Stimulated activated CD8-positive, alpha-beta memory T cell treated with anti-CD3 and anti-CD28 coated beads, Interleukin-12 subunit alpha, Interleukin-12 subunit beta, amount 100 ng/mL, for 24 hours (primary cell): ENCODE measurements around the gene KCNQ1.

ENCODE experiments used
- DNase-seq: peaks from one replicate; pipeline ENCODE4 v3.0.0-alpha.2; 2020; ENCODE audit errors: extremely low read depth

Gene KCNQ1

GRCh38 chr11:2838676-2839294, 394.0 kb downstream of the KCNQ1 start:
- DNase-seq = no peak

- no peak for DNase-seq
Measured at GRCh38 chr11:2839395-2839943, 394.7 kb downstream of the KCNQ1 start.

- no peak for DNase-seq
Measured at GRCh38 chr11:2841411-2842190, 396.8 kb downstream of the KCNQ1 start.

GRCh38 chr11:2842876-2843275, 398.1 kb downstream of the KCNQ1 start:
- DNase-seq = no peak

GRCh38 chr11:2843551-2843950, 398.7 kb downstream of the KCNQ1 start:
- DNase-seq = no peak

DNA sequence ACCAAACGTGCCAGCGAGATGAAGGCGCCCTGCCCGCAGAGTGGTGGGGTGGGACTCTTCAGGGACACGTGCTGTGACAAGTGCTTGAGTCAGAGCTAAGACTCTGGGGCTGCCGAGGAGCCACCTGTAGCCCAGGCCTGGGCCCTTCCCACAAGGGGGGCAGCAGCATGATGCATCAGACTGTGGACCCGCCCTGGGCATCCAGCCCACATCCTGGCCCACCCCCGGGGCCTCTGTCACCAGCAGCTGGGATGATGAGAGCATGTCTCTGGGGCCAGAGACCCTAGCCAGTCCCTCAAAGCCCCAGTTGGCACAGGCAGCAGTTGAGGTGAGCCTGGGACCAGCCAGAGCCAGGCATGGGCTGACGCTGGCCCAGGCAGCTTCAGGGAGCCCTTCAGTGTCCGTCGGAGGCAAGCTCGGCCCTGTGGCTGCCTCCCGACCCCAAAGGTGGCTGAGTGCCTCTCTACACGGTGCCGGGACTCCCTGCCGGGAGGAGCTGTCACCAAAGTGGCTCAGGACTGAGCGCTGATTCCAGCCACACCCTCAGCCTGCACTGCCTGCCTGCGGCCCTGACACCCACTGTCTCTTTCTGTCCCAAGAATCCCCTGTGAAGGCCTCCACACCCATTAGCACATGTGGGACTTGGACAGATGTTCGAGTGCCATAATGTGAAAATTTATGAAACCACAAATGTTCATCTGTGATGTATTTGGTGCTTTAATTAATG, 399.5 kb downstream of the KCNQ1 start:
- DNase-seq = no peak

DNA sequence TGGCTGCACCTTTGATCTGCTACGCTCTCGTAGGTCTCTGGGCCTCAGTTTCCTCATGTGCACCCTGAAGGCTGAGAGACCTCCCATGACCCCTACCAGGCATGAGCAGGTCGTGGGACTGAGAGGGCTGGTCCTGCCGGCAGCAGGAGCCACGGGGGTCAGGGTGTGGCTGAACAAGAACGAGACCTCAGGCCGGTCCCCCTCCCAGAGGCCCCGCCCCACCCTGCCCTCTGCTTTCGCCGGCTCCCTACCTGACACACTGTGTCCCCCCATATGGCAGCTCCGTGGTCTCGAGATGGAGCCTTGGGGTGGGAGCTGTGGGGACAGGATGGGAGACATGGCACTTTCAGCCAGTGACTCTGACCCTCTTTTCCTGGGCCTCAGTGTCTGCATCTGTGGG, 400.2 kb downstream of the KCNQ1 start:
- DNase-seq = no peak

- no peak for DNase-seq
Measured at GRCh38 chr11:2846056-2846455, 401.2 kb downstream of the KCNQ1 start.

GRCh38 chr11:2846470-2846869, 401.7 kb downstream of the KCNQ1 start:
- DNase-seq = no peak

DNA sequence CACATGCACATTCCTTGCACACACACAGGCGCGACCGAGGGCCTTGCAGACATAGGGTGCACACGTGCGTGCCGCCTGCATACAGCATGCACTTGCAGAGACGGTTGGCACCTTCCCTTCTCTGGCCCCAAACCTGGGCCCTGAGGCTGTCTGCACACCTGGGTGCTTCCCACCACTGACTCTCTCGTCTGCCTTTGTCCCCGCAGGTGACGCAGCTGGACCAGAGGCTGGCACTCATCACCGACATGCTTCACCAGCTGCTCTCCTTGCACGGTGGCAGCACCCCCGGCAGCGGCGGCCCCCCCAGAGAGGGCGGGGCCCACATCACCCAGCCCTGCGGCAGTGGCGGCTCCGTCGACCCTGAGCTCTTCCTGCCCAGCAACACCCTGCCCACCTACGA, 402.8 kb downstream of the KCNQ1 start:
- DNase-seq = no peak

DNA sequence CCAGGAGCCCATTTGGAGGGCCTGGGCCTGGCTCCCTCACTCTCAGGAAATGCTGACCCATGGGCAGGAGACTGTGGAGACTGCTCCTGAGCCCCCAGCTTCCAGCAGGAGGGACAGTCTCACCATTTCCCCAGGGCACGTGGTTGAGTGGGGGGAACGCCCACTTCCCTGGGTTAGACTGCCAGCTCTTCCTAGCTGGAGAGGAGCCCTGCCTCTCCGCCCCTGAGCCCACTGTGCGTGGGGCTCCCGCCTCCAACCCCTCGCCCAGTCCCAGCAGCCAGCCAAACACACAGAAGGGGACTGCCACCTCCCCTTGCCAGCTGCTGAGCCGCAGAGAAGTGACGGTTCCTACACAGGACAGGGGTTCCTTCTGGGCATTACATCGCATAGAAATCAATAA, 403.7 kb downstream of the KCNQ1 start:
- no peak for DNase-seq

DNA sequence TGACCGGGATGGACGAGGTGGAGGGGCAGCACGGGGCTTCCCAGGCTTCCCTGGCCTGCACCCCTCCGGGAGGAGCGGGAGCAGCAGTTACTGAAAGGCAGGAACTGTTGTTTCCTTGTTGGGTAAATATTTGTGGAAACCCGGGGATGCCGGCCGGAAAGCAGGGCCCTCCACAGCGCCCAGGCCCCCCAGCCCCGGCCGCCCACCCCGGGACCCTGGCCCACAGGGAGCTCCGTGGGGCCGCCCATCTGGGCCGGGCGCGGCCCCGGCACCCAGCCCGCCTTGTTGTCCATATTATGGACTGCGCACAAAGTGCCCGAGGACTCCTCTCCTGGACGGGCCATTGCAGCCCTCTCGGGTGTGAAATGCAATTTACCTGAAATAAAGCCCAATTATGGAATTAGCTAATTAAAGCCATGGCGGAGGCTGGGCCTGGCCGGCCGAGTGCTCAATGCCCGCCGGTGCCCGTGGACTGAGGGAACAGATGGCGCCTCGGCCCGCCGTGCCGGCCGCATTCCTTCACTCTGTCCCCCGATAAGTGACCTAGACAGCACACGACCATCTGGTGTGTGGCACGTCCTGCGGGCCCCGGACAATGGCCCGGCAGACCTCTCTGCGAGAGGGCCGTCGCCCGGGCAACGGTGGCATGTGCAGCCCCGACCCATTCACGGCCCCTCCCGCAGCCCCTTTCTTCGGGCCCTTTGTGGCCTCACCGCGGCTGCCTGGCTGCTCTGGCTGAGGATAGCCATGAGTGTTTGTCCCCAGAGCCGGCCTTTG, 405.4 kb downstream of the KCNQ1 start:
- DNase-seq = no peak

GRCh38 chr11:2853401-2853800, 408.6 kb downstream of the KCNQ1 start:
- DNase-seq = no peak

GRCh38 chr11:2853997-2854560, 409.3 kb downstream of the KCNQ1 start:
- no peak for DNase-seq

GRCh38 chr11:2855162-2855561, 410.4 kb downstream of the KCNQ1 start:
- no peak for DNase-seq

- no peak for DNase-seq
Measured at GRCh38 chr11:2857276-2857675, 412.5 kb downstream of the KCNQ1 start.

- DNase-seq = no peak
Measured at GRCh38 chr11:2857918-2858317, 413.1 kb downstream of the KCNQ1 start.

- no peak for DNase-seq
Measured at GRCh38 chr11:2858995-2859698, 414.3 kb downstream of the KCNQ1 start.

DNA sequence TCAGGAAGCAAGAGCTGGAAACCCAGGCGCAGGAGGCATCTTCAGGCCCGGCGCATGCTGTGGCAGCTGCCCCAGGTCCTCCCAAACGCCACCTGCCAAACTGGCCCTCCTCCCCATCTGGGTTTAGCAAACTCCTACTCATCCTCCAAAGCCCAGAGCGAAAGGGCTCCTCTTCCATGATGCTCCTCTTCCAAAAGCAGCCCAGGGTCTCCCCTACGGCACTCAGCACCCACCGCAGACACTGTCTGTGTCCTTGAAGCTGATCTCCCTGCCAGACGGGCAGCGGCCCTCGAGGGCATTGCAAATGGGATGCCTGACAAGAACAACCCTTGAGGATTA, 414.9 kb downstream of the KCNQ1 start:
- DNase-seq = no peak

DNA sequence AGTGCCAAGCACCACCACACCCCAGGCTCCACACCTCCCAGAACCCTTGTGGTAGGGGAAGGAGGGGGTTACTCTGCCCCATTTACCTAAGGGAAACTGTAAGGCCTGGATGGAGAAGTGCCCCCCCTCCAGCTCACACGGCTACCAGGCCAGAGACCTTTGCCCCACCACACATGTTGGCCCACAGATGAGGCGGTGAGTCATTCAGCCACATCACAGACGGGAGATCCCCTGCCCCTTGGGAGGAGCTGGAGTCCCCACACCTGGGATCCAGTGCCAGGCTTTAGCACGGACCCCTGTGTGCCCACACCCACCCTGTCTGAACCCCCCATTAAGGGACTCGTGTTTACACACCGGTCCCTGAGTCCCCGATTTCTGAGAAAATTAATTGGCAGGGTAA, 415.8 kb downstream of the KCNQ1 start:
- DNase-seq = no peak
